Kidney (tissue), 14 donors: Measurements from ENCODE around the gene IGSF9. TPM values are rescaled to one million over a fixed set of nuclear protein-coding genes. Genes with fewer than 3 reads are reported as not detected.

Experiments used
- DNase-seq, 5 donors: peaks; one replicate each; pipeline ENCODE4 v3.0.0-alpha.2; 2013 to 2020
- FAIRE-seq: peaks from 2 replicates; lab custom pipeline; 2012; peaks lifted over from hg19 to GRCh38; lab: Jason Lieb, UNC
- H3K27ac ChIP-seq, 2 donors: one replicate each; pipeline ENCODE4 v1.7.0; 2013; ENCODE audit warnings: low read depth in 2 of 2, low read length in 2 of 2, inconsistent platforms in 1 of 2
- H3K27me3 ChIP-seq: one replicate; pipeline ENCODE4 v1.7.1; 2013; ENCODE audit warnings: low read length, inconsistent platforms; ENCODE audit not compliant: control insufficient read depth, insufficient read depth
- H3K36me3 ChIP-seq, 3 donors: one replicate each; pipeline versions ENCODE4 v1.7.0 to v1.7.1; 2013; ENCODE audit warnings: low read length in 3 of 3, control low read depth in 1 of 3, inconsistent platforms in 1 of 3; ENCODE audit not compliant: insufficient read depth in 3 of 3, control insufficient read depth in 2 of 3
- H3K4me1 ChIP-seq, 3 donors: one replicate each; pipeline versions ENCODE4 v1.7.0 to v1.7.1; 2013; ENCODE audit warnings: low read length in 3 of 3, inconsistent platforms in 1 of 3, low read depth in 1 of 3; ENCODE audit not compliant: control insufficient read depth in 2 of 3, insufficient read depth in 2 of 3
- H3K4me3 ChIP-seq, 3 donors: one replicate each; pipeline versions ENCODE4 v1.7.0 to v1.8.1; 2013; ENCODE audit warnings: low read length in 3 of 3, control low read depth in 1 of 3, inconsistent platforms in 1 of 3
- H3K9ac ChIP-seq, 3 donors: one replicate each; pipeline versions ENCODE4 v1.7.0 to v1.7.1; 2013; ENCODE audit warnings: low read length in 3 of 3, control low read depth in 1 of 3, inconsistent platforms in 1 of 3
- H3K9me3 ChIP-seq, 3 donors: one replicate each; pipeline versions ENCODE4 v1.7.0 to v1.7.1; 2013; ENCODE audit warnings: low read length in 3 of 3, control low read depth in 1 of 3, inconsistent platforms in 1 of 3; ENCODE audit not compliant: control insufficient read depth in 2 of 3, insufficient read depth in 1 of 3
- intact Hi-C: fragments of 100-400 bp; cut with DNase I; formaldehyde crosslinking; loops from one replicate; pipeline ENCODE4 v1.11.1; 2022
- polyA plus RNA-seq: library from polyadenylated mRNA; stranded (reverse); fragments of 350-450 nt; fragmentation: Illumina TruSeq; extraction: RNeasy Lipid Tissue Mini Kit (QIAGEN cat#74804); gene quantifications from one replicate; pipeline ENCODE4 v1.2.3, GENCODE V29; 2014; ENCODE audit warnings: low read depth, low replicate concordance; ENCODE audit not compliant: insufficient read depth
- total RNA-seq: library from RNA; stranded (reverse); fragmentation: NEBNext Ultra II Directional; extraction: Animal tissue kit (Norgen Biotek cat#: 25700); gene quantifications from one replicate; pipeline ENCODE4 v1.2.1, GENCODE V29; 2021
- TF ChIP-seq, protein P1 (sequence below): IDR thresholded peaks from 3 replicates; pipeline ENCODE4 v1.5.1; 2012; ENCODE audit warnings: mild to moderate bottlenecking, moderate library complexity, borderline replicate concordance; ENCODE audit not compliant: insufficient read depth; ENCODE audit errors: extremely low read depth
- donor health status: control.
- donor health status: control.
- donor health status: control.
- donor health status: control.
- donor health status: control.
- donor health status: DM: yes; HTN: yes; CAD: no.
- donor health status: Normal renal cell carcinoma (clear cell type).

Gene IGSF9
- total and polyA plus RNA-seq, 2 donors from 2014 or later = 0.88 to 1.3 TPM

DNA sequence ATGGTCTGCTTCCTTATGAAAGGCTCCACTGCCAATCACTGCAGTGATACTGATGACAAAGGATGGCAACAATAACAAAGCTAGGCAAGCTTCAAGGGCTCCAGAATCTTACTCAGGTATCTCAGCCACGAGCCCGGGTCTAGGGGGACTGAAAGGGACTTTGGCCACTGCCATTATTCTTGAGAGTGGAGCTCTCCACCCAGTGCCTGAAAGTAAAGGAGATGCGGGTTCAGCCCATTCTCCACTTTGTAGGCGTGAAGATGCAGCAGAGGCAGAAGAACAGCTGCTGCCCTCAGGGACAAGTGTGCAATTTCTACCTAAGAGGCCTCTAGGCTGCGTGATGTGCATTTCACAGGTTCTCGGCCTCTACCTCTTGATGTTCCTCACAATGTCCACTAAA is 40.1 kb upstream of the IGSF9 start:
- Histone ChIP-seq H3K9me3 (no peaks in the 10 kb centered on the region), H3K9ac (no peak overlapping the region), H3K27ac (no peak overlapping the region), H3K36me3 (no peaks in the 10 kb centered on the region), H3K27me3 (no peaks in the 10 kb centered on the region), H3K4me3 (no peak overlapping the region), H3K4me1 (no peaks in the 10 kb centered on the region)
- no peak for FAIRE-seq
- intact Hi-C loops = no loop called here
- DNase-seq = no peak
- TF ChIP-seq, protein P1, sequence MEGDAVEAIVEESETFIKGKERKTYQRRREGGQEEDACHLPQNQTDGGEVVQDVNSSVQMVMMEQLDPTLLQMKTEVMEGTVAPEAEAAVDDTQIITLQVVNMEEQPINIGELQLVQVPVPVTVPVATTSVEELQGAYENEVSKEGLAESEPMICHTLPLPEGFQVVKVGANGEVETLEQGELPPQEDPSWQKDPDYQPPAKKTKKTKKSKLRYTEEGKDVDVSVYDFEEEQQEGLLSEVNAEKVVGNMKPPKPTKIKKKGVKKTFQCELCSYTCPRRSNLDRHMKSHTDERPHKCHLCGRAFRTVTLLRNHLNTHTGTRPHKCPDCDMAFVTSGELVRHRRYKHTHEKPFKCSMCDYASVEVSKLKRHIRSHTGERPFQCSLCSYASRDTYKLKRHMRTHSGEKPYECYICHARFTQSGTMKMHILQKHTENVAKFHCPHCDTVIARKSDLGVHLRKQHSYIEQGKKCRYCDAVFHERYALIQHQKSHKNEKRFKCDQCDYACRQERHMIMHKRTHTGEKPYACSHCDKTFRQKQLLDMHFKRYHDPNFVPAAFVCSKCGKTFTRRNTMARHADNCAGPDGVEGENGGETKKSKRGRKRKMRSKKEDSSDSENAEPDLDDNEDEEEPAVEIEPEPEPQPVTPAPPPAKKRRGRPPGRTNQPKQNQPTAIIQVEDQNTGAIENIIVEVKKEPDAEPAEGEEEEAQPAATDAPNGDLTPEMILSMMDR = no peak

- DNase-seq (no peak), FAIRE-seq (no peak)
- no peaks in the 10 kb centered on the region for H3K27me3 ChIP-seq
- no peak overlapping the region for H3K27ac ChIP-seq
- intact Hi-C loops = no loop called here
- H3K9me3 ChIP-seq = no peaks in the 10 kb centered on the region
- no peaks in the 10 kb centered on the region for H3K36me3 ChIP-seq
- TF ChIP-seq, protein P1 = no peak
- H3K4me1 ChIP-seq = no peaks in the 10 kb centered on the region
- H3K9ac ChIP-seq = no peak overlapping the region
- H3K4me3 ChIP-seq = no peak overlapping the region
Measured at GRCh38 chr1:159983681-159984080, 38.3 kb upstream of the IGSF9 start.

DNA sequence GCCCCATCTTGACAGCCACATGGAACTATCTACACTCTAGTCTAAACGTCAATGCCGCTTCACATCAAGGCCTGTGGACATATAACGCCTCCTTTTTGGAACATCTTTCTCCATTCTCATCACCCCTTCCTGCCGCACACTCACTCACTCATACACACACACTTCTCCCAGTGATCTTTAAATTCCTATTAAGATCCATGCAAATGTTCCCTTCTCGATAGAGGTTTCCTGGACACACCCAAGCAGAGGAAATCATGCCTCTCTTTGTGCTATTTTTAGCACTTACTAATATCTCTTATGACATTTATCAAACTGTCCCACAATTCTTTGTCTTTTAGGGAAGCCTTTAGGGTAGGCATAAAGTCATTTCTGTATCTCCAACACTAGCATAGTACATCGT is 36.9 kb upstream of the IGSF9 start:
- Histone ChIP-seq H3K27me3 (no peaks in the 10 kb centered on the region), H3K4me1 (no peaks in the 10 kb centered on the region), H3K27ac (no peak overlapping the region), H3K36me3 (no peaks in the 10 kb centered on the region), H3K9ac (no peak overlapping the region), H3K4me3 (no peak overlapping the region), H3K9me3 (no peaks in the 10 kb centered on the region)
- intact Hi-C loops = no loop called here
- FAIRE-seq = no peak
- no peak for DNase-seq
- TF ChIP-seq, protein P1 = no peak
